Cardiac muscle cell (in vitro differentiated cells and primary cell): ENCODE data around the gene ASPHD2. TPM values are rescaled to one million over a fixed set of nuclear protein-coding genes. Genes with fewer than 3 reads are reported as not detected.
A peak's percentile ranks its signal among the peaks of the same experiment; 100 is the strongest.

Experiments used
- DNase-seq, 2 donors: peaks; one replicate each; pipeline versions ENCODE4 v3.0.0 to v3.0.0-alpha.2; 2010 to 2017; ENCODE audit warnings: low read depth in 1 of 2, low spot score in 1 of 2
- H3K27ac ChIP-seq: fragments of 200-600 bp; sonication (generic); 2 replicates; pipeline ENCODE4 v1.5.1; 2016
- H3K27me3 ChIP-seq: fragments of 200-600 bp; sonication (generic); 2 replicates; pipeline ENCODE4 v1.6.0; 2016; ENCODE audit warnings: control low read depth
- H3K36me3 ChIP-seq: fragments of 200-600 bp; sonication (generic); 2 replicates; pipeline ENCODE4 v1.5.1; 2016; ENCODE audit warnings: control low read depth
- H3K4me1 ChIP-seq: fragments of 200-600 bp; sonication (generic); 2 replicates; pipeline ENCODE4 v1.8.1; 2017; ENCODE audit warnings: low read depth, mild to moderate bottlenecking, mixed run types
- H3K4me3 ChIP-seq: fragments of 200-600 bp; sonication (generic); 2 replicates; pipeline ENCODE4 v1.5.1; 2016; ENCODE audit warnings: mild to moderate bottlenecking
- H3K9me3 ChIP-seq: fragments of 200-600 bp; sonication (generic); 2 replicates; pipeline ENCODE4 v1.5.1; 2017; ENCODE audit warnings: low read depth, mild to moderate bottlenecking, control low read depth
- polyA plus RNA-seq: library from polyadenylated mRNA; unstranded; fragments of >200 nt; fragmentation: Nextera tagmentation; extraction: Ambion mirVana; gene quantifications from 2 replicates; pipeline ENCODE4 v1.2.1, GENCODE V29; 2016
- total RNA-seq: library from RNA; depleted of rRNA; stranded (reverse); fragments of >200 nt; gene quantifications from 2 replicates; pipeline ENCODE4 v1.2.3, GENCODE V29; 2016
- TF ChIP-seq, protein P1 (sequence below): IDR thresholded peaks from 2 replicates; pipeline ENCODE4 v1.5.1; 2012; ENCODE audit warnings: low read depth, mild to moderate bottlenecking, low read length

The ASPHD2 gene
- total and polyA plus RNA-seq, 2 experiments from 2014 or later: 1.8 to 2.0 TPM

DNA sequence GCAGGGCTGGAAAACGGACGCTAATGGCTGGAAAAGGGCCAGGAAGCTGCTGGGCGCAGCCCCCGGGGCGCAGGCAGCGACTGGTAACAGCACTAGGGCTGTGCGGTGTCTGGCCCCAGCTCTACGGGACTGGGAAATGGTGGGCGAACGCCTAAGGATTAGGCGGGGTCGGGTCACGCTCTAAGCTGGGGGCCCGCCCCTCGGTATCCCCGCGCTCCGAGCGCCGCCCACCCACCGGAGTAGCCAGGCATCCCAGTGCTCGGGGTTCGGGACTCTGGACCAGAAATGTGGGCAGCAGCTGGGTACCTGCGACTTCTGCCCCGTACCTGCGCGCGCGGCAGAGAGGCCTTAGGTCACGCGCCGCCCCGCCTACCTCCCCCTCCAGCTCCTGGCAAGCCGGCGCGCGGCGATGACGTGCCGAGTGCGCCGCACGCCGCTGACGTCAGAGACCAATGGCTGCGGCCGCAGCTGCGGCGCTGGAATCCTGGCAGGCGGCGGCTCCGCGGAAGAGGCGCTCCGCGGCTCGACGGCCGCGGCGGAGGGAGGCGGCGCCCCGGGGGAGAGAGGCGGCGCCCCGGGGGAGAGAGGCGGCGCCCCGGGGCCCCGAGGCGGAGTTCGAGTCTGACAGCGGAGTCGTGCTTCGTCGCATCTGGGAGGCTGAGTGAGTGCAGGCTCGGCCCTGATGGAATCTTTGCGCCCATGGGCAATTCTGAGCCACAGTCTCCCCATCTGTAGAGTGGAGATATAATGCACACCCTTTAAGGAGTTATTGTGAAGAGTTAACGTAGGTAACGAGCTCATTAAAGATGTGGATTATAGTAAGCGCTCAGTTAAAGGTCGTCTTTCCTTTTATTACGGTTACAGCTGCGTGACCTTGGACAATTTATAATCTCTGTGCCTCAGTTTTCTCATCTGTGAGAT, 54.6 kb downstream of the ASPHD2 start, which contains the start of the genes HPS4 and SRRD:
HPS4 (minus strand) TSS at position 345 of the 921 bp plus-strand sequence. CDS start 2,021 bp downstream, outside the sequence.
SRRD (plus strand) TSS at position 439 of the 921 bp plus-strand sequence; CDS start at position 453, 14 bp downstream.
- Histone ChIP-seq H3K9me3 (no peaks in the 10 kb centered on the region), H3K36me3 (peaks cover 11% of the 10 kb centered on the region), H3K4me1 (peaks cover 17% of the 10 kb centered on the region), H3K27ac (peak within 1 kb of the TSS; percentile 96), H3K4me3 (peak within 1 kb of the TSS; percentile 87), H3K27me3 (no peaks in the 10 kb centered on the region)
- DNase-seq: peak; percentile 94 to 96
- TF ChIP-seq, protein P1, sequence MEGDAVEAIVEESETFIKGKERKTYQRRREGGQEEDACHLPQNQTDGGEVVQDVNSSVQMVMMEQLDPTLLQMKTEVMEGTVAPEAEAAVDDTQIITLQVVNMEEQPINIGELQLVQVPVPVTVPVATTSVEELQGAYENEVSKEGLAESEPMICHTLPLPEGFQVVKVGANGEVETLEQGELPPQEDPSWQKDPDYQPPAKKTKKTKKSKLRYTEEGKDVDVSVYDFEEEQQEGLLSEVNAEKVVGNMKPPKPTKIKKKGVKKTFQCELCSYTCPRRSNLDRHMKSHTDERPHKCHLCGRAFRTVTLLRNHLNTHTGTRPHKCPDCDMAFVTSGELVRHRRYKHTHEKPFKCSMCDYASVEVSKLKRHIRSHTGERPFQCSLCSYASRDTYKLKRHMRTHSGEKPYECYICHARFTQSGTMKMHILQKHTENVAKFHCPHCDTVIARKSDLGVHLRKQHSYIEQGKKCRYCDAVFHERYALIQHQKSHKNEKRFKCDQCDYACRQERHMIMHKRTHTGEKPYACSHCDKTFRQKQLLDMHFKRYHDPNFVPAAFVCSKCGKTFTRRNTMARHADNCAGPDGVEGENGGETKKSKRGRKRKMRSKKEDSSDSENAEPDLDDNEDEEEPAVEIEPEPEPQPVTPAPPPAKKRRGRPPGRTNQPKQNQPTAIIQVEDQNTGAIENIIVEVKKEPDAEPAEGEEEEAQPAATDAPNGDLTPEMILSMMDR: no peak

DNA sequence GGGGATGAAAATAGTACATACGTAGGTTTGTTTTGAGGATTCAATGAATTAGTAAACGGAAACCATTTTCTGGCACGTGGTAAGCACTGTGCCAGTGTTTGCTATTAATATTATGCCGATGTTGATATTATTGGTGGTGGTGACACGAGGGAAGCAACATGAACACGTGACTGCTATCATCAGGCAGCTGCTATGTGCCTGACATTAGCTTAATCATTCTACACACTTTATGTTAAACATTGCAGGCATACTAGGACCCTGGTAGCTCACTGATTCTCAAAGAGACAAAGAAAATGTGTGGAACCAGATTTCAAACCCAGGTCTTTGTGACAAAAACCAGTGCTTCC, 55.3 kb downstream of the ASPHD2 start:
- H3K27me3 ChIP-seq: no peaks in the 10 kb centered on the region
- peak overlapping the region; percentile 96 for H3K27ac ChIP-seq
- H3K9me3 ChIP-seq: no peaks in the 10 kb centered on the region
- H3K36me3 ChIP-seq: peaks cover 15% of the 10 kb centered on the region
- DNase-seq: no peak
- peaks cover 17% of the 10 kb centered on the region for H3K4me1 ChIP-seq
- peak overlapping the region; percentile 87 for H3K4me3 ChIP-seq
- TF ChIP-seq, protein P1: no peak

DNA sequence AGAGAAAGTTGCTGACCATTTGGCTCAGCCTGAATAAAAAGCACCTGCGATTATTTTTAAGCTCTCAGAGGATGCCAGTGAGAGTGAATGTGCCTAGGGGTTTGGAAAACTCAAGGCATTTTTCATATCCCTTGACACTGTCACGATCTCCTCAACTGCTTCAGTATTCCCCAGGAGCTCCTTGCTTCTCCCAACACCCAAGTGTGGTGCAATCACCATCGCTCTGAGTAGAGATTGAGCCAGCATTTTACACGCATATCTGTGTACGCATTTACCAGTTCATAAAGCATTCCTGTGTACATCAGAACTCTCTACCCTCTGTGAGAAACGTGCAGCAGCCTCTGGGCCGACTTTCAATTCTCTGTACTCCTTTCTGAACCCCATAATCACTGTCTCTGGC, 56.0 kb downstream of the ASPHD2 start:
- no peaks in the 10 kb centered on the region for H3K27me3 ChIP-seq
- no peak for DNase-seq
- peaks cover 19% of the 10 kb centered on the region for H3K36me3 ChIP-seq
- no peak overlapping the region for H3K4me3 ChIP-seq
- H3K4me1 ChIP-seq: peaks cover 11% of the 10 kb centered on the region
- H3K27ac ChIP-seq: peak overlapping the region; percentile 96
- H3K9me3 ChIP-seq: no peaks in the 10 kb centered on the region
- TF ChIP-seq, protein P1: no peak

DNA sequence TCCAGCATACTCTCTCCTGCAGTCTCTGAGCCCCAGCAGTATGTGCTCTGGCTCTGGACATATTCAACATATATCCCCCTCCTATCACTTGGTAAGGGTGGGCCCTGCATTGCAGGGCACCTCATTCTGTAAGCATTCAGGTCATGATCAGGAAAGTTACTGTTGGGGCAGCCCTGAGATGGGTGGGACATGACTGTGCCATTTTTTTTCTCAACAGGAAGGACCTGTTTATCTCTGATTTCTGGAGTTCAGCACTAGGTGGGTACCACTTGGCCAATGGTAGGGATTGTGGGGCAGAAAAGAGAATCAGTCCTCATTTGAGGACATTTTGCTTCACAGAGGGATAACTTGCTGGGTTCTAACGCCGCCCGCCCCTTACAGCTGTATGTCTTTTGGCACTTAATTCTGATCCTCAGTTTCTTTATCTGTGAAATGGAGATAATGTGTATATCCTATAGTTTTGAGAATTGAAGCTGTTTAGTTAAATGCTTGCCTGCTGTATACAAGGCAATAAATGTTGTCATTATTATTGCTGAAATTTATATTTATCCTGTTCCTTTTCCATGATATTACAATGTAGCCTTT, 56.8 kb downstream of the ASPHD2 start:
- TF ChIP-seq, protein P1: no peak

DNA sequence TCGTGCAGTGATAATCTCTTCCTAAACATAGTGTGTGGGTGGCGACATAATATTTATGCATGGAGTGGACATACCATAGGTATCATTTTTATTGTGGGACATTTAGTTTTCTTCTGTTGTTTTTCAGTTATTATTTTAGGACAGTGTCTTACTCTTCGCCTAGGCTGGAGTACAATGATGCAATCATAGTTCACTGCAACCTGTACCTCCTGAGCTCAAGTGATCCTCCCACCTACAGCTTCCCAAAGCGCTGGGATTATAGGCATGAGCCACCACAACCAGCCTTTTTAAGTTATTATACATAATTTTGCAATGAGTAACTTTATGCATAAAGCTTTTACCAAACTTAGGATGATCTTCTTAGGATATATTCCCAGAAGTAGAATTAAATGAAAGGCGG, 57.3 kb downstream of the ASPHD2 start:
- no peak for DNase-seq
- Histone ChIP-seq H3K4me3 (no peak overlapping the region), H3K9me3 (no peaks in the 10 kb centered on the region), H3K4me1 (peaks cover 11% of the 10 kb centered on the region), H3K27me3 (no peaks in the 10 kb centered on the region), H3K27ac (no peak overlapping the region), H3K36me3 (peaks cover 26% of the 10 kb centered on the region)
- TF ChIP-seq, protein P1: no peak

More for the DNA sequence above, 56.8 kb downstream of the ASPHD2 start:
- no peaks in the 10 kb centered on the region for H3K9me3 ChIP-seq
- H3K4me1 ChIP-seq: peaks cover 11% of the 10 kb centered on the region
- DNase-seq: no peak
- H3K27ac ChIP-seq: no peak overlapping the region
- H3K4me3 ChIP-seq: no peak overlapping the region
- no peaks in the 10 kb centered on the region for H3K27me3 ChIP-seq
- H3K36me3 ChIP-seq: peaks cover 21% of the 10 kb centered on the region
